GM12878 (cell line): Measurements from ENCODE around the gene RALBP1. TPM values are rescaled to one million over a fixed set of nuclear protein-coding genes. Genes with fewer than 3 reads are reported as not detected.

Experiments used
- ATAC-seq: fragments of 200-7000 bp; cut with Tn5 transposase; 3 replicates; pipeline ENCODE4 v1.9.1; 2020; ENCODE audit warnings: mild to moderate bottlenecking, moderate library complexity
- BruUV-seq: library from RNA; stranded (reverse); fragments of 400-500 nt; replicated peaks from 2 replicates; lab custom pipeline; 2021; lab: Mats Ljungman, UMichigan
- CTCF ChIA-PET: fragments of 300-600 bp; sonication (Branson Sonifier 250); formaldehyde crosslinking; extraction: SDS; loops from one replicate; lab custom pipeline; 2021; ENCODE audit warnings: inconsistent platforms; lab: Yijun Ruan, JAX
- POLR2A ChIA-PET: fragments of 350-600 bp; formaldehyde crosslinking; extraction: SDS; loops from one replicate; lab custom pipeline; 2021; ENCODE audit warnings: inconsistent platforms; lab: Charles Lee
- RAD21 ChIA-PET: fragments of 300-600 bp; sonication (Branson Sonifier 250); formaldehyde crosslinking; loops from one replicate; lab custom pipeline; 2023; ENCODE audit warnings: antibody characterized with exemption; ENCODE audit not compliant: unreplicated experiment; lab: Charles Lee
- SMC1A ChIA-PET: fragments of 300-600 bp; sonication (Branson Sonifier 250); formaldehyde crosslinking; loops from one replicate; lab custom pipeline; 2023; ENCODE audit not compliant: unreplicated experiment, uncharacterized antibody; lab: Charles Lee
- DNase-seq: peaks from one replicate; pipeline ENCODE4 v3.0.0-alpha.2; 2011; ENCODE audit warnings: low read depth, low spot score
- FAIRE-seq: peaks from 3 replicates; lab custom pipeline; 2011; peaks lifted over from hg19 to GRCh38; lab: Jason Lieb, UNC
- H2AFZ ChIP-seq: 2 replicates; pipeline ENCODE4 v1.6.0; 2011; ENCODE audit warnings: low read depth, low read length, control low read depth; ENCODE audit not compliant: control insufficient read depth
- H3K27ac ChIP-seq: 2 replicates; pipeline ENCODE4 v1.5.1; 2011; ENCODE audit warnings: control low read depth; ENCODE audit not compliant: control insufficient read depth, insufficient read depth
- H3K27me3 ChIP-seq, 2 experiments: replicated peaks in 1 of 2; 2 replicates each; pipeline versions ENCODE4 v1.6.0 to v1.6.1; 2011; ENCODE audit warnings: low read length in 1 of 2; ENCODE audit not compliant: control insufficient read depth in 2 of 2, insufficient read depth in 2 of 2
- H3K36me3 ChIP-seq, 2 experiments: 2 replicates each; pipeline ENCODE4 v1.5.1; 2011; ENCODE audit warnings: low read length in 1 of 2; ENCODE audit not compliant: control insufficient read depth in 2 of 2, insufficient read depth in 2 of 2
- H3K4me1 ChIP-seq: 2 replicates; pipeline ENCODE4 v1.6.1; 2011; ENCODE audit warnings: mild to moderate bottlenecking, low read length, moderate library complexity, mixed read lengths; ENCODE audit not compliant: control insufficient read depth, insufficient read depth
- H3K4me2 ChIP-seq: 2 replicates; pipeline ENCODE4 v1.6.0; 2011; ENCODE audit warnings: control low read depth; ENCODE audit not compliant: control insufficient read depth, insufficient read depth
- H3K4me3 ChIP-seq: fragments of 200-600 bp; sonication (generic); 2 replicates; pipeline ENCODE4 v1.5.1; 2016
- H3K79me2 ChIP-seq: 2 replicates; pipeline ENCODE4 v1.6.0; 2011; ENCODE audit warnings: low read length; ENCODE audit not compliant: control insufficient read depth, insufficient read depth
- H3K9ac ChIP-seq: 2 replicates; pipeline ENCODE4 v1.8.0; 2011; ENCODE audit warnings: low read length, control low read depth, mixed read lengths; ENCODE audit not compliant: control insufficient read depth, insufficient read depth
- H3K9me3 ChIP-seq: replicated peaks from 3 replicates; pipeline ENCODE4 v1.5.1; 2011; ENCODE audit warnings: mild to moderate bottlenecking, low read length; ENCODE audit not compliant: control insufficient read depth, insufficient read depth
- H4K20me1 ChIP-seq: 2 replicates; pipeline ENCODE4 v1.6.0; 2011; ENCODE audit not compliant: control insufficient read depth, insufficient read depth
- ASH2L ChIP-seq: fragments of 300-600, 200-600 bp; sonication (generic); IDR thresholded peaks from 2 replicates; pipeline ENCODE4 v1.6.1; 2017; ENCODE audit warnings: low read depth, mild to moderate bottlenecking, borderline replicate concordance
- BCLAF1 ChIP-seq: fragments of 450-650 bp; IDR thresholded peaks from 2 replicates; pipeline ENCODE4 v1.6.1; 2017; ENCODE audit warnings: antibody characterized with exemption, mild to moderate bottlenecking, moderate library complexity
- BMI1 ChIP-seq: fragments of 450-650 bp; IDR thresholded peaks from 2 replicates; pipeline ENCODE4 v1.6.1; 2016; ENCODE audit warnings: mild to moderate bottlenecking, moderate library complexity, borderline replicate concordance
- DPF2 ChIP-seq: fragments of 450-650 bp; IDR thresholded peaks from 2 replicates; pipeline ENCODE4 v1.6.1; 2017; ENCODE audit warnings: mild to moderate bottlenecking
- NFYB ChIP-seq: IDR thresholded peaks from 2 replicates; pipeline ENCODE4 v1.6.1; 2011; ENCODE audit warnings: low read depth, mild to moderate bottlenecking, low read length, improper control_type of control experiment, moderate library complexity; ENCODE audit not compliant: insufficient read depth
- NKRF ChIP-seq: fragments of 450-650 bp; conservative IDR thresholded peaks from 2 replicates; pipeline ENCODE4 v1.6.1; 2017; ENCODE audit warnings: mild to moderate bottlenecking, moderate library complexity
- TBL1XR1 ChIP-seq: IDR thresholded peaks from 2 replicates; pipeline ENCODE4 v1.6.1; 2012; ENCODE audit warnings: low read depth, low read length, improper control_type of control experiment
- WGBS: methylation state at CpG from one replicate; pipeline ENCODE4 v1.1.6; 2016; ENCODE audit warnings: low lambda C conversion rate; ENCODE audit not compliant: insufficient replicate concordance, insufficient coverage; ENCODE audit errors: missing lambda C conversion rate; 5-methylcytosine and 5-hydroxymethylcytosine counted together
- in situ Hi-C: fragments of 300-500 bp; cut with MboI; formaldehyde crosslinking; loops from 9 replicates; pipeline ENCODE4 v1.14.3; 2018; ENCODE audit warnings: mixed read lengths
- intact Hi-C: fragments of 100-400 bp; cut with micrococcal nuclease; formaldehyde crosslinking; loops from one replicate; pipeline ENCODE4 v1.14.2; 2022; ENCODE audit not compliant: unreplicated experiment
- polyA plus RNA-seq, 11 experiments: library from polyadenylated mRNA; depleted of rRNA in 4 of 11; unstranded in 6 of 11; stranded (reverse) in 5 of 11; fragments of >200 nt; fragmentation: Nextera tagmentation in 4 of 11; fragmentation: Illumina TruSeq in 1 of 11; extraction: Ambion mirVana in 4 of 11; extraction: Trizol in 1 of 11; gene quantifications; 1 replicate in 1 of 11; 2 replicates in 10 of 11; pipeline versions ENCODE4 v1.2.1 to v1.2.3, GENCODE V29; 2011 to 2016; ENCODE audit warnings: inconsistent platforms in 2 of 11, missing spikeins in 2 of 11, low read depth in 1 of 11
- total RNA-seq, 4 experiments: library from RNA; depleted of rRNA in 3 of 4; stranded (reverse); fragments of >200 nt in 3 of 4; fragmentation: Illumina TruSeq in 1 of 4; extraction: Trizol in 1 of 4; gene quantifications; 2 replicates each; pipeline versions ENCODE4 v1.2.1 to v1.2.3, GENCODE V29; 2013 to 2021
- TF ChIP-seq, protein P1 (sequence below): IDR thresholded peaks from 2 replicates; pipeline ENCODE4 v1.6.1; 2012; ENCODE audit warnings: low read length, inconsistent platforms

RALBP1 gene
- total and polyA plus RNA-seq, 10 of the 15 experiments (the other 5 are each of a cell fraction or from before 2014, with no cell fraction given) = 11.2 to 46.9 (median 41.8) TPM

DNA sequence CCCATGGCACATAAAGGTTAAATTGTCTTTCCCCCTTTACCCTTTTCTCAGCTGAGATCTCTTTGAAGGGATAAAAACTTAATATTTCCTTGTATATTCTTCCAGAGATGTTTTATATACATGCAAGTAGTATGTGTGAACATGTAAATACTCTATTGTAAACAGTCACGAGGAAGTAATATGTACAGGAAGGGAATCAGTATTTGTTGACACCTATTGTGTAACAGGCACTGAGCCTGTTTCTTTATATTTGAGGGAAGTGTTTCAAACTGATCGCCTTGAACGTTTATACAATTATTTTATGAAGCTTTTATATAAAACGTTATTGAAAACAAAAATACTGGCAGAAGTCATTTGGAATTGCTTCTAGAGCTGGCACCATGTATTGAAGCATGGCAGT is 13.2 kb downstream of the RALBP1 start:
- Histone ChIP-seq H3K27ac (no peak overlapping the region), H2AFZ (no peak overlapping the region), H3K36me3 (no peaks in the 10 kb centered on the region; a peak in 1 of 4 replicates), H3K79me2 (peaks cover 20% of the 10 kb centered on the region), H3K9ac (no peak overlapping the region), H3K9me3 (peaks cover 3% of the 10 kb centered on the region; the same call in 2 of the 3 replicates), H3K4me3 (no peak overlapping the region), H3K4me2 (no peak overlapping the region), H4K20me1 (no peaks in the 10 kb centered on the region), H3K27me3 (no peaks in the 10 kb centered on the region), H3K4me1 (no peaks in the 10 kb centered on the region)
- WGBS = 95% methylated on average over 4 of the region's 4 CpGs
- POLR2A ChIA-PET = no interaction called here
- no TSS peak for BruUV-seq
- TF ChIP-seq NKRF = no peak
- TF ChIP-seq DPF2 = no peak
- TF ChIP-seq BCLAF1 = no peak
- no peak for TF ChIP-seq TBL1XR1
- TF ChIP-seq BMI1 = no peak
- TF ChIP-seq NFYB = no peak
- TF ChIP-seq, protein P1, sequence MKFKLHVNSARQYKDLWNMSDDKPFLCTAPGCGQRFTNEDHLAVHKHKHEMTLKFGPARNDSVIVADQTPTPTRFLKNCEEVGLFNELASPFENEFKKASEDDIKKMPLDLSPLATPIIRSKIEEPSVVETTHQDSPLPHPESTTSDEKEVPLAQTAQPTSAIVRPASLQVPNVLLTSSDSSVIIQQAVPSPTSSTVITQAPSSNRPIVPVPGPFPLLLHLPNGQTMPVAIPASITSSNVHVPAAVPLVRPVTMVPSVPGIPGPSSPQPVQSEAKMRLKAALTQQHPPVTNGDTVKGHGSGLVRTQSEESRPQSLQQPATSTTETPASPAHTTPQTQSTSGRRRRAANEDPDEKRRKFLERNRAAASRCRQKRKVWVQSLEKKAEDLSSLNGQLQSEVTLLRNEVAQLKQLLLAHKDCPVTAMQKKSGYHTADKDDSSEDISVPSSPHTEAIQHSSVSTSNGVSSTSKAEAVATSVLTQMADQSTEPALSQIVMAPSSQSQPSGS = no peak
- no peak for TF ChIP-seq ASH2L
- in situ Hi-C loops (no loop called here), intact Hi-C loops (no loop called here)
- DNase-seq = no peak
- no peak for FAIRE-seq
- ATAC-seq = no peak
- RAD21 ChIA-PET = no interaction called here
- SMC1A ChIA-PET = interaction anchor here (1.2 to 1.5 kb wide), 2 partner anchors 28 to 467 kb away, joined by 3 to 4 read pairs; no protein-coding TSS in a partner anchor
- CTCF ChIA-PET = interaction anchor here (0.6 to 0.9 kb wide), 3 partner anchors 28 to 61 kb away, joined by 3 read pairs; no protein-coding TSS in a partner anchor
